Astrocyte of the cerebellum (primary cell): Measurements from ENCODE around the gene HTRA2.

ENCODE experiments used
- DNase-seq: peaks from one replicate; pipeline ENCODE4 v3.0.0-alpha.2; 2011; ENCODE audit warnings: low read depth
- H3K4me3 ChIP-seq: 2 replicates; pipeline ENCODE4 v1.5.1; 2011; ENCODE audit warnings: mild to moderate bottlenecking, low read depth, low read length, moderate library complexity
- CTCF ChIP-seq: IDR thresholded peaks from 2 replicates; pipeline ENCODE4 v1.5.1; 2012; ENCODE audit warnings: low read length, low read depth, moderate library complexity, mild to moderate bottlenecking; ENCODE audit errors: missing control alignments
- in situ Hi-C: cut with HindIII; loops from 2 replicates; pipeline ENCODE4 v1.10.0; 2017; ENCODE audit warnings: low sequenced_read_pairs

Gene HTRA2

DNA sequence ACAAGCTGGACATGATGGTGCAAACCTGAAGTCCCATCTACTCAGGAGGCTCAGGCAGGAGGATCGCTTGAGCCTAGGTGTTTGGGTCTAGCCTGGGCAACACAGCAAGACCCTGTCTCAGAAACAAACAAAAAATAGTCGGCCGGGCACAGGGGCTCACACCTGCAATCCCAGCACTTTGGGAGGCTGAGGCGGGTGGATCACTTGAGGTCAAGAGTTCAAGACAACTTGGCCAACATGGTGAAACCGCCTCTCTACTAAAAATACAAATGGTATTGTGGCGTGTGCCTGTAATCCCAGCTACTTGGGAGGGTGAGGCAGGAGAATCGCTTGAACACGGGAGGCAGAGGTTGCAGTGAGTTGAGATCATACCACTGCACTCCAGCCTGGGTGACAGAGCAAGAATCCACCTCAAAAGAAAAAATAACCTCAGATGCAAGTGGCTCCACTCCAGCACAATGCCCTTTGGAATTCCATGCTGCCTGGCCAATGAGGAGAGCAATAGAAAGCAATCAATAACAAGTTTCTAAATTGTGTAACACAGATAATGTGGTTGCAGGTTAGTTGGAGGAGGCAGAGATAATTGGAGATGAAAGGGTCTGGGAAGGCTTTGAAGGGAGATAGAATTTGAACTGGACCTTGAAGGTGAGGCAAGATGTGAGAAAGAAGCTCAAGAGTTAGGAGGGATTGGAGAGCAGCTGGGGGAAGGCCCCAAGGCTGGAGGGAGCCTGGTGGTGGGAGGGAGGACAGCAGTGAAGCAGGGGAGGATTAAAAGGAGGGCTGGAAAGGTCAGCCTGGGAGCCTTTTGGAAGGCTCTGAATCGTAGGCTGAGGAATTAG, 40.9 kb upstream of the HTRA2 start:
- DNase-seq, result no peak
- H3K4me3 ChIP-seq, result no peak overlapping the region
- no peak for TF ChIP-seq CTCF
- in situ Hi-C loops, result no loop called here

GRCh38 chr2:74489906-74490305, 39.8 kb upstream of the HTRA2 start:
- in situ Hi-C loops, result loop anchor here (5.0 kb wide), 1 partner anchor 87 kb away; no protein-coding TSS in a partner anchor
- DNase-seq, result no peak
- no peak overlapping the region for H3K4me3 ChIP-seq
- no peak for TF ChIP-seq CTCF

- no peak for DNase-seq
- in situ Hi-C loops, result loop anchor here (5.0 kb wide), 1 partner anchor 85 kb away; no protein-coding TSS in a partner anchor
Observed at GRCh38 chr2:74491648-74492544, 37.8 kb upstream of the HTRA2 start.

GRCh38 chr2:74493546-74493945, 36.2 kb upstream of the HTRA2 start:
- in situ Hi-C loops, result loop anchor here (5.0 kb wide), 1 partner anchor 84 kb away; no protein-coding TSS in a partner anchor
- TF ChIP-seq CTCF, result no peak
- H3K4me3 ChIP-seq, result no peak overlapping the region
- DNase-seq, result no peak

More at GRCh38 chr2:74491648-74492544, 37.8 kb upstream of the HTRA2 start:
- no peak for TF ChIP-seq CTCF
- no peak overlapping the region for H3K4me3 ChIP-seq

DNA sequence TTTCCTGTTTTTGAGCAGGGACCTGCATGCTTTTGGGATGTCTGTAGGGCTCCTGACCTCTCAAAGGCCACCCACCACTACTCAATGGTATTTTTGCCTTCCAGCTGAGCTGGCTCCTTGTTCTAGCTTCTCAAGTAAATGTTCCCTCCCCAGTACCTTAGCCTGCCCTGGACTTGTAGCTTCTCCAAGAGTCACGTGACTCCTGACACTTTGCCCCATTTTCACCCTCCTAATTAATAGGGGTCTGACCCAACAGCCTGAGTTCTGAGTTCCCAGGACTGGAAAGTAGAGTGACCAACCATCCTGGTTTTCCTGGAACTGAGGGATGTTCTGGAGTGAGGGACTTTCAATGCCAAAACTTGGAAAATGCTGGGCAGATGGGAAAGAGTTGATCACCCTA, 34.3 kb upstream of the HTRA2 start:
- in situ Hi-C loops, result no loop called here
- no peak for DNase-seq
- no peak overlapping the region for H3K4me3 ChIP-seq
- no peak for TF ChIP-seq CTCF

DNA sequence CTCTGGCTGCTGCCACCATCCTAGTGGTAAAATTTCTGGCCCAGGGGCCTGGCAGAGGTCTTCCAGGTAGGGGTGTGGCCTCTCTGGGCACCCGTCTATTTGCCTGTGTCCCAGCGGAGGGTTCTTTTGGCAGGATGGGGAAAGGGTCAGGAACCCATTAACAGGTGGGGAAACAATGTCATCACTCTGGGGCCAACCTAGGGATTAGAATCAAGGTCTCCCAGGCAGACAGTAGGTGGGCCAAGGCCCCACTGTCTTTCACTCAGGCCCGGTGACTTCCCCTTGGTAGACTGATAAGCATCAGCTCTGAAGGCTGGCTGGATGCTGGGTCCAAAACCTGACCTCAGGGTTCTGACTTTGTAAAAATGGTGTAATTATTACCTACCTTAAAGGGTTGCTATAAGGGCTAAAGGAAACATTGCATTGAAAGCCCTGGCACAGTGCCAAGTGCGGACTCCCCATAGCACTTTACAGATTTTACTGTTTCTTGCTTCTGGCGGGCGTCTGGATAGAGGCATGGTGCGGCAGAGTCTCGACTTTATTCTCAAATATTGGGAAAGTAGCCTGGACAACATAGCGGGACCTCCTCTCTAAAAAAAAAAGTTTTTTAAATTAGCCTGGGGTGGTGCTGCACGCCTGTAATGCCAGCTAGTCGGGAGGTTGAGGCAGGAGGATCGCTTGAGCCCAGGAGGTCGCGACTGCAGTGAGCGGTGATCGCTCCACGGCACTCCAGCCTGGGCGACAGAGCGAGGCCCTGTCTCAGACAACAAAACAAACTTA, 32.5 kb upstream of the HTRA2 start:
- no peak for DNase-seq
- in situ Hi-C loops, result no loop called here
- no peak overlapping the region for H3K4me3 ChIP-seq
- no peak for TF ChIP-seq CTCF
